MM.1S (cell line): Measurements from ENCODE around the gene TEP1.

Source experiments
- EZH2 ChIP-seq: fragments of 300-600 bp; sonication (generic); optimal IDR thresholded peaks from 2 replicates; pipeline ENCODE3; 2017; ENCODE audit warnings: low read depth, mild to moderate bottlenecking, antibody characterized with exemption, low read length, mixed read lengths
- TF ChIP-seq, protein P1 (sequence below): fragments of 300-600 bp; sonication (generic); IDR thresholded peaks from 2 replicates; pipeline ENCODE4 v1.5.1; 2016; ENCODE audit warnings: antibody characterized with exemption, low read length, mixed read lengths

DNA sequence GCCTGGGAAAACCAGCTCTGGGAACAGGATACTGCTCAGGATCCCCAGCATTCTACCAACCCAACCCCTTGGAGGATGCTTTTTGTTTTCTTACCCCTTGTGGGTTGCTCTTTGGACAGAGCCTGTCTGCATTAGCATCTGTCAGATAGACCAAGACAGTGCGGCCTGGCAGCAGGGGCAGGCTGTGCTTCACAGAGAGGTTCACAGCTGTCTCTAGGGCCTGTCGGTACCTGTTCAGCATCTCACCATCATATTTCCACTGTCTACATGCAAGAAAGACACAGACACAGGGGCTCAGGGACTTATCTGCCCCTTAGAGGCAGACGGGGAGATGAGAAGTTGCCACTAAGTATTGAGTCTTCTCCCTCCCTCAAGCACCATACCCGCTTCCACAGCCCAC is 21.8 kb downstream of the TEP1 start:
- TF ChIP-seq, protein P1, sequence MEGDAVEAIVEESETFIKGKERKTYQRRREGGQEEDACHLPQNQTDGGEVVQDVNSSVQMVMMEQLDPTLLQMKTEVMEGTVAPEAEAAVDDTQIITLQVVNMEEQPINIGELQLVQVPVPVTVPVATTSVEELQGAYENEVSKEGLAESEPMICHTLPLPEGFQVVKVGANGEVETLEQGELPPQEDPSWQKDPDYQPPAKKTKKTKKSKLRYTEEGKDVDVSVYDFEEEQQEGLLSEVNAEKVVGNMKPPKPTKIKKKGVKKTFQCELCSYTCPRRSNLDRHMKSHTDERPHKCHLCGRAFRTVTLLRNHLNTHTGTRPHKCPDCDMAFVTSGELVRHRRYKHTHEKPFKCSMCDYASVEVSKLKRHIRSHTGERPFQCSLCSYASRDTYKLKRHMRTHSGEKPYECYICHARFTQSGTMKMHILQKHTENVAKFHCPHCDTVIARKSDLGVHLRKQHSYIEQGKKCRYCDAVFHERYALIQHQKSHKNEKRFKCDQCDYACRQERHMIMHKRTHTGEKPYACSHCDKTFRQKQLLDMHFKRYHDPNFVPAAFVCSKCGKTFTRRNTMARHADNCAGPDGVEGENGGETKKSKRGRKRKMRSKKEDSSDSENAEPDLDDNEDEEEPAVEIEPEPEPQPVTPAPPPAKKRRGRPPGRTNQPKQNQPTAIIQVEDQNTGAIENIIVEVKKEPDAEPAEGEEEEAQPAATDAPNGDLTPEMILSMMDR: no peak
- no peak for TF ChIP-seq EZH2
